NCI-H146 treated with DMSO at 0.1 percent for 48 hours (cell line): ENCODE results near the gene FDXR.
"Not testable (repeated sequence)": the region's sequence is repeated elsewhere in the genome, so short reads cannot be mapped to it uniquely, and the experiment has no call there.

Experiments
- DNase-seq: peaks from one replicate; lab custom pipeline; 2025; ENCODE audit not compliant: unreplicated experiment; lab: John Stamatoyannopoulos, UW

The FDXR gene

GRCh38 chr17:74872313-74873036 is at the start of gene FDXR:
Gene FDXR, minus strand, starts transcription at chr17:74872994. Its CDS starts 50 bp downstream, at chr17:74872944.
- peak; percentile 35 for DNase-seq

DNA sequence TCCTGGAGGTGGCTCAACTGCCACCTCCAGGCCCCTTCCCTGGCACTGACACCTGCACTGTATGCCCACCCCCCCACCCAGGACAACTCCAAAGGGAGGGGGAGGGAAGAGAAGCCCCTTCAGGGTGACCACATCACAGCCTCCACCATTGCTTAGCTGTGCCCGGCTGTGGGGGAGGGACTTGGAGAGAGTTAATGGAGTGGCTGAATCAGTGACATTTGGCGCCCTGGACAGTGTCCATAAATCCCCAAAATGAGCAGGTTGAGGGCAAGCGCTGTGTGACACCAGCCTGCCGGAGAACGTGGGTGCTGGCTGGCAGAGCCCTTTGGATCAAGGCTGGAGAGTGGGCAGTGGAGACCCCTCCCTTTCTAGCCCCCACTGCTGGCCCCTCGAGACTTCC is 49.4 kb upstream of the FDXR start:
- no peak for DNase-seq

GRCh38 chr17:74921769-74922168 is 49.0 kb upstream of the FDXR start:
- no peak for DNase-seq

GRCh38 chr17:74921026-74921681 is 48.4 kb upstream of the FDXR start:
- DNase-seq, result no peak

- peak; percentile 15 for DNase-seq
Measured at GRCh38 chr17:74920642-74921025, 47.8 kb upstream of the FDXR start.

DNA sequence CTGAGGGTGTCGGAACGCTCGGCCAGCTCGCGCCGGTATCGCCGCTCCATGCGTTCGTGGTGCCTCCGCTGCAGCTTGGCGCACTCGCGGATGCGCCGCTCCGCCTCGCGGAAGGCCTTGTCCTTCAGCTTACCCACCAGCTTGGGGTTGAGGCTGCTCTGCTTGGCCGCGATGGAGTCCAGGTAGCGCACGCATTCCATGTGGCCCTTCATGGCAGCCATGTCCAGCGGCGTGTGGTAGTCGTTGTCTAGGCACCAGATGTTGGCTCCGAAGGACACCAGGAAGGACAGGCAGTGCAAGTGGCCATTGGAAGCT is 47.5 kb upstream of the FDXR start:
- DNase-seq, result no peak

DNA sequence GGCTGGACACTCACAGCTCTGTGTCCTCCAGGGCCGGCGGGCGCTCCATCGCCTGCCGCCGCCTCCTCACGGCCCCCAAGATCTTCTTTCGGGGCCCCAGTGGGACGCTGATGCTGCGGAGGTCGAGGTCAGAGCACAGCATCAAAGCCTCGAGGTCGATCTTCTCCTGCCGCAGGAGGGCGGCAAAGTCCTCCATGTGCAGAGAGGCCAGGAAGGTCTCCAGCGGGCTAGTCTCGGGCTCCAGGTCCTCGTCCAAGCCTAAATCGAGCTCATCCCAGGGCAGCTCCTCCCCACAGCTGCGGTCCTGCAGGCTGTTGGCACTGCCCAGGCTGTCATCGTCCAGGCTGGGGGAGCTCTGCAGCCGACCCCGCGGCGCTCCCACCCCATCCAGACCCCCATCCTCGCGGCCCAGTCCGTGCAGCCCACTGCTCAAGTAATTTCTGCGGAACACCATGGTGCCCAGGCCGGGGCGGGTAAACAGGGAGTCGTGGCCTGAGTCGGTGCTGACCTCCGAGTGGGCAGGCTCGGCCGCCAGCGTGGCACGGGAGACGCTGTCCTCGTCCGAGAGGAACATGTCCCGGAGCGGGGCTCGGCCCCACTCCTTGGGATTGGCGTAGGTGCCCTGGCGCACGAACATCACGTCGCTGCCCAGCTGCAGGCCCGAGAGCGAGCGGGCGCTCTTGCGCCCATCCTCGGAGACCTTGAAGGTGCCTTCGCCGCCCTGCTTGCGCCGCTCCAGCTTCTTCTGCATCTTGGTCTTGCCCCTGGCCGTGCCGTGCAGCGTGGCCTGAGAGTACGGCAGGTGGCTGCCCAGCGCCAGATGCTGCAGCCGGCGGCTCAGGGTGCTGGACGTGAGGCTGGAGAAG is 46.9 kb upstream of the FDXR start:
- peak; percentile 18 for DNase-seq

GRCh38 chr17:74918906-74919305 is 46.1 kb upstream of the FDXR start:
- no peak for DNase-seq

DNA sequence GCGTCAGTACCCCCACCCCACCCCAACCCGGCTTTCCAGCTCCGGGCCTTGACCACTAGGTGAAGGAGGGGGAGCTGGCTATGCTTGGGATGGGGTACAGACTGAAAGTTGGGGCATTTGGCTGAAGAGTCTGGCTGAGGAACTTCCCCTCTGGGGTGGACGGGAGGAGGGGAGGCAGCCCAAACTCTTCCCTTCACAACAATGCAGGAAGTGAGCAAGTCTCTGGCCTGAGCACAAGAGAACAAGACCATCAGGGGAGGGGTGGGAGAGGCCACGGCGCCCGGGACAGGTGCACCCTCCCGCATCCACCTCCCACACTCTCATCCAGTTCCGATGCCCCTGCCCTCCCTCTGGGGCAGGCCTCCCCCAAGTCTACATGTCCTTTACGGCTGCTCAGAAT is 44.6 kb upstream of the FDXR start:
- no peak for DNase-seq

DNA sequence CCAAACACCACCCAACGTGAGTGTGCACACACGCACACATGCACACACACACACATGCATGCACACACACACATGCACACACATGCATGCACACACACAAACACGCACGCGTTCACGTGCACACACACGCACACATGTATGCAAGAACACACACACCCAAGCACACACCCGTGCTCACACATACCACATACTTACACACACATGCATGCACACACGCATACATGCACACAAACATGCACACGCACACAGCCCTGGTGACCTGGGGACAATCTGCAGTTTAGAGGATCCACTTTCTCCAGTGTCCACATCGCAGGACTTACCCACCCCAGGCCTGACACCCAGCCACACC is 44.0 kb upstream of the FDXR start:
- DNase-seq, result no peak

DNA sequence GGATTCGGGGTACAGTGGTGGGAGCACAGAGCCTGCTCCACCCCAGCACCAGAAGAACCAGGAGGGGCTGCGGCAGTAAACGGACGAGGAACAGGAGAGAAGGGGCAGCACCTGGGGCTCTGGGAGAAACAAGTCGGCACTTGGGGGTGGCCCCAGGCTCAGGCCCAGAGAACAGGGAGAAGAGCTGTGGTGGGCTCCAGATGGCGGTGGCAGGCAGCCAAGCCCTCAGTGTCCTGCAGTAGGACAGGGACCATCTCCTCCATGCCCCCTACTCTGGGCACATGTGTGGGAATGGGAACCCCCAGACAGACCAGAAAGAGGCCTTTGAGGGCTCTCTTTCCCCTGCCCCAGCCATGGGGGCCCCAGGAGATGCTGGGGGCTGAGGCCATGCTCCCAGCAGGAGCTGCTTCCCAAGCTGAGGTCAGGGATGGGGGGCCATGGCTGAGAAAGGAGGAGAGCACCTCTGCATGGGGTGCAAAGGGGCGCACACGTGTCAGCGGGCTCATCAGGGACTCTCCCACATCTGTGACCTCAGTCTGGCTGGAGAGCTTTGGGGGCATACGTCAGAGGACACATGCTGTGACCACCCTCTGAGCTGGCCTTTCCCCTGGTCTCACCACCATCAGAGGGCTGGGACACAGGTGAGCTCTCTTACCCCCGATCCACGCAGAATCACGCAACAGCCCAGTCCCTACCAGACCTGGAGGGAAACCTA is 43.5 kb upstream of the FDXR start:
- DNase-seq, result no peak

DNA sequence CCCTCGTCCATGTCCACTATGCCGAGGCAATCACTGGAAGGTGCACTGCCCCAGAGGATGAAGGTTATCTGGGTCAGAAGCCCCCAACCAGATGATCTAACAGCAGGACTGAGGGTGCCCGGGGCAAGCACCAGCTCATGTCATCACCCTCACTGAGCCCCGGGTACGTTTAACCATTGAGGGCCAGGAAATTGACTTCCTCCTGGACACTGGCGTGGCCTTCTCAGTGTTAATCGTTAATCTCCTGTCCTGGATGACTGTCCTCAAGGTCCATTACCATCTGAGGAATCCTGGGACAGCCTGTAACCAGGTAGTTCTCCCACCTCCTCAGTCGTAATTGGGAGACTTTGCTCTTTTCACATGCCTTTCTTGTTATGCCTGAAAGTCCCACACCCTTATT is 38.6 kb upstream of the FDXR start:
- DNase-seq, result not testable (repeated sequence)

- not testable (repeated sequence) for DNase-seq
Measured at GRCh38 chr17:74909097-74909496, 36.3 kb upstream of the FDXR start.

DNA sequence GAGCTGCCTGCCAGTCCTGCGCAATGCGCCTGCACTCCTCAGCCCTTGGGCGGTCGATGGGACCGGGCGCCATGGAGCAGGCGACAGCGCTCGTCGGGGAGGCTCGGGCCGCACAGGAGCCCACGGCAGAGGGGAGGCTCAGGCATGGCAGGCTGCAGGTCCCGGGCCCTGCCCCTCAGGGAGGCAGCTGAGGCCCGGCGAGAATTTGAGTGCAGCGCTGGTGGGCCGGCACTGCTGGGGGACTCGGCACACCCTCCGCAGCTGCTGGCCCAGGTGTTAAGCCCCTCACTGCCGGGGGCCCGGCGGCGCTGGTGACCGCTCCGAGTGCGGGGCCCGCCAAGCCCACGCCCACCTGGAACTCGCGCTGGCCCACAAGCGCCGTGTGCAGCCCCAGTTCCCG is 34.2 kb upstream of the FDXR start:
- DNase-seq, result no peak

GRCh38 chr17:74906214-74906793 is 33.5 kb upstream of the FDXR start:
- not testable (repeated sequence) for DNase-seq

- DNase-seq, result no peak
Measured at GRCh38 chr17:74904687-74905409, 32.1 kb upstream of the FDXR start.

GRCh38 chr17:74903671-74904070 is 30.9 kb upstream of the FDXR start:
- DNase-seq, result no peak

DNA sequence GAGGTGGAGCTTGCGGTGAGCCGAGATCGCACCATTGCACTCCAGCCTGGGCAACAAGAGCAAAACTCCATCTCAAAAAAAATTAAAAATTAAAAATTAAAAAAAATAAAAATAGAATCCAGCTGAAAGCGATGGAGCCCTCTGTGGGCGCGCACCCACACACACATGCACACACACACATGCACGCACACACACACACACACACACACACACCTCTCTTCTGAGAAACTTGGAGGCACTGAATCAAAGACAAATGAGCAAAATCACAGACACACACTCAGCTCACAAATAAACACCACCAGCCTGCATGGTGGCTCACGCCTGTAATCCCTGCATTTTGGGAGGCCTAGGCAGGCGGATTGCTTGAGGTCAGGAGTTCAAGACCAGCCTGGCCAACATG is 30.2 kb upstream of the FDXR start:
- DNase-seq, result no peak

- DNase-seq, result no peak
Measured at GRCh38 chr17:74901353-74902135, 28.8 kb upstream of the FDXR start.

DNA sequence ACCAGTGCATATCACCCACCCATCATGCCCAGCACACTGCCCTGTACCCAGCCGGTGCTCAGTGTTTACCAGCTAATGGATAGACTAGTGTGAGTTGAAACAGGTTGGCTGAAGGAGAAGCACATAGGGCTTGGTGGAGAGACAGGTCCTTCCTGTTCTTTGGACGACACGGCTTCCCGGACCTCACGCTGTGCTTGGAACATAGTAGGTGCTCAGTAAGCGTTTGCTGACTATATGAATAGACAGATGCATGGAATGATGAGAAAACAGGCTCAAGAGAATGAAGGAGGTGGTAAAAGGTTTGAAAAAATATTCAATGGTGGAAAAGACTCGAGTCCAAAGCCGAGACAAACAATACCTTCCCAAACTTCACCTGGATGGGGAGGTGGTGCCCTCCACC is 27.4 kb upstream of the FDXR start:
- no peak for DNase-seq
